ENCODE measurements around the gene PIM3. TPM values are rescaled to one million over a fixed set of nuclear protein-coding genes. Genes with fewer than 3 reads are reported as not detected.

PIM3 gene
- total RNA-seq, 1 experiment from 2014 or later: 86.3 TPM

GRCh38 chr22:49971232-49972162 is 10.9 kb downstream of the PIM3 start:
- TF ChIP-seq CTCF (IDR thresholded peaks at IDR 0.05; ENCODE audit: unreplicated experiment): no peak
- peak; percentile 72 for DNase-seq
- Mint-ChIP-seq H3K4me3 (ENCODE audit: low read depth, unreplicated experiment) (peak overlapping the region; percentile 72), H3K9me3 (ENCODE audit: low read depth, unreplicated experiment) (no peaks in the 10 kb centered on the region), H3K36me3 (ENCODE audit: insufficient read depth, unreplicated experiment) (peaks cover 35% of the 10 kb centered on the region), H3K27ac (ENCODE audit: unreplicated experiment) (peak overlapping the region; percentile 87), H3K4me1 (ENCODE audit: low read depth, unreplicated experiment) (peaks cover 20% of the 10 kb centered on the region), H3K27me3 (ENCODE audit: unreplicated experiment) (no peaks in the 10 kb centered on the region)
- BruUV-seq (replicated peaks): TSS peak; percentile 36
- intact Hi-C loops (cut with micrococcal nuclease; ENCODE audit: unreplicated experiment): loop anchor here (10.0 kb wide), 1 partner anchor 53 kb away; no protein-coding TSS in a partner anchor
- CTCF ChIA-PET: interaction anchor here (0.7 to 2.0 kb wide), 3 partner anchors 19 to 59 kb away, joined by 3 to 11 read pairs (median 3); no protein-coding TSS in a partner anchor

GRCh38 chr22:49972163-49973017 is 11.8 kb downstream of the PIM3 start:
- H3K4me1 Mint-ChIP-seq (ENCODE audit: low read depth, unreplicated experiment): peaks cover 14% of the 10 kb centered on the region
- intact Hi-C loops (cut with micrococcal nuclease; ENCODE audit: unreplicated experiment): loop anchor here (10.0 kb wide), 1 partner anchor 52 kb away; no protein-coding TSS in a partner anchor

GRCh38 chr22:49973018-49973961 is 12.7 kb downstream of the PIM3 start:
- BruUV-seq (replicated peaks): no TSS peak
- Mint-ChIP-seq H3K27me3 (ENCODE audit: unreplicated experiment) (no peaks in the 10 kb centered on the region), H3K36me3 (ENCODE audit: insufficient read depth, unreplicated experiment) (peaks cover 21% of the 10 kb centered on the region), H3K4me1 (ENCODE audit: low read depth, unreplicated experiment) (peaks cover 11% of the 10 kb centered on the region), H3K27ac (ENCODE audit: unreplicated experiment) (no peak overlapping the region), H3K9me3 (ENCODE audit: low read depth, unreplicated experiment) (no peaks in the 10 kb centered on the region), H3K4me3 (ENCODE audit: low read depth, unreplicated experiment) (no peak overlapping the region)
- DNase-seq: no peak
- CTCF ChIA-PET: no interaction called here
- intact Hi-C loops (cut with micrococcal nuclease; ENCODE audit: unreplicated experiment): loop anchor here (10.0 kb wide), 1 partner anchor 52 kb away; no protein-coding TSS in a partner anchor
- TF ChIP-seq CTCF (IDR thresholded peaks at IDR 0.05; ENCODE audit: unreplicated experiment): no peak

More at GRCh38 chr22:49972163-49973017, 11.8 kb downstream of the PIM3 start:
- H3K4me3 Mint-ChIP-seq (ENCODE audit: low read depth, unreplicated experiment): no peak overlapping the region
- no peak for TF ChIP-seq CTCF (IDR thresholded peaks at IDR 0.05; ENCODE audit: unreplicated experiment)
- no peaks in the 10 kb centered on the region for H3K9me3 Mint-ChIP-seq (ENCODE audit: low read depth, unreplicated experiment)
- no peak overlapping the region for H3K27ac Mint-ChIP-seq (ENCODE audit: unreplicated experiment)
- CTCF ChIA-PET: interaction anchor here (2.0 kb wide), 1 partner anchor 58 kb away, joined by 11 read pairs; no protein-coding TSS in a partner anchor
- no TSS peak for BruUV-seq (replicated peaks)
- DNase-seq: no peak
- peaks cover 27% of the 10 kb centered on the region for H3K36me3 Mint-ChIP-seq (ENCODE audit: insufficient read depth, unreplicated experiment)
- H3K27me3 Mint-ChIP-seq (ENCODE audit: unreplicated experiment): no peaks in the 10 kb centered on the region

Data from Calu3 (cell line).